K562 (cell line): Measurements from ENCODE around the gene SH2B2.

Source experiments
- ATF4 ChIP-seq: fragments of 450-650 bp; formaldehyde crosslinking; IDR thresholded peaks from 2 replicates; pipeline ENCODE4 v1.4.0; 2022; ENCODE audit warnings: mild to moderate bottlenecking, moderate library complexity
- CHD1 ChIP-seq: fragments of 200-600 bp; sonication (generic); IDR thresholded peaks from one replicate; pipeline ENCODE4 v1.6.1; 2012; ENCODE audit warnings: mild to moderate bottlenecking, moderate library complexity, low read length, inconsistent platforms
- CTCF ChIP-seq, 3 experiments: IDR thresholded peaks in 2 of 3; conservative IDR thresholded peaks in 1 of 3; 2 replicates each; pipeline ENCODE4 v1.5.1; 2011 to 2012; ENCODE audit warnings: low read length in 3 of 3, mild to moderate bottlenecking in 3 of 3, control low read depth in 2 of 3, improper control_type of control experiment in 1 of 3, inconsistent platforms in 1 of 3, low read depth in 1 of 3, mixed read lengths in 1 of 3, moderate library complexity in 1 of 3; ENCODE audit not compliant: insufficient read depth in 2 of 3
- GABPA ChIP-seq: fragments of 200-800 bp; sonication (Bioruptor generic); conservative IDR thresholded peaks from 2 replicates; pipeline ENCODE4 v1.6.1; 2016; ENCODE audit warnings: low read depth, missing genetic modification characterization, missing compliant biosample characterization
- NR3C1 ChIP-seq: sonication (generic); formaldehyde crosslinking; IDR thresholded peaks from 2 replicates; pipeline ENCODE4 v1.8.1; 2022; ENCODE audit warnings: missing genetic modification reagents
- YY1 ChIP-seq, 3 experiments: IDR thresholded peaks; 2 replicates each; pipeline ENCODE4 v1.6.1; 2011; ENCODE audit warnings: low read length in 2 of 3, mild to moderate bottlenecking in 2 of 3, moderate library complexity in 2 of 3, borderline replicate concordance in 1 of 3, control low read depth in 1 of 3, low read depth in 1 of 3; ENCODE audit not compliant: insufficient read depth in 3 of 3, insufficient replicate concordance in 2 of 3, control insufficient read depth in 1 of 3, insufficient read length in 1 of 3; ENCODE audit errors: extremely low read depth in 1 of 3
- ZNF318 ChIP-seq, 2 experiments: fragments of 450-650 bp; IDR thresholded peaks; 2 replicates each; pipeline ENCODE4 v1.6.1; 2016; ENCODE audit warnings: mild to moderate bottlenecking in 2 of 2, borderline replicate concordance in 1 of 2, low read depth in 1 of 2, moderate library complexity in 1 of 2
- ZNF398 ChIP-seq: fragments of 250-450 bp; sonication (Bioruptor Pico); IDR thresholded peaks from 2 replicates; pipeline ENCODE4 v1.8.0; 2021; ENCODE audit warnings: moderate library complexity, mild to moderate bottlenecking, inconsistent platforms

- TF ChIP-seq CTCF (IDR thresholded peaks at IDR 0.05 in 2 of 3, conservative IDR thresholded peaks at IDR 0.05 in 1 of 3; ENCODE audit: insufficient read depth in 2 of 3, low read depth in 1 of 3, low read length in 3 of 3), result no peak
- TF ChIP-seq NR3C1 (CRISPR knock-in tag), result no peak
- no peak for TF ChIP-seq ATF4 (CRISPR knock-in tag)
- TF ChIP-seq ZNF398, result no peak
- TF ChIP-seq YY1 (IDR thresholded peaks at IDR 0.05; ENCODE audit: borderline replicate concordance in 1 of 3, control insufficient read depth in 1 of 3, extremely low read depth in 1 of 3, insufficient read depth in 3 of 3, insufficient read length in 1 of 3, insufficient replicate concordance in 2 of 3, low read depth in 1 of 3, low read length in 2 of 3), result no peak
- no peak for TF ChIP-seq GABPA (tag)
- TF ChIP-seq CHD1, result no peak
- TF ChIP-seq ZNF318 (IDR thresholded peaks at IDR 0.05; ENCODE audit: borderline replicate concordance in 1 of 2, low read depth in 1 of 2), result no peak
Observed at GRCh38 chr7:102255916-102256315, 30.8 kb upstream of the SH2B2 start.
